GM10847 (cell line): ENCODE measurements around the gene KMT2A.

Experiments
- POLR2A ChIP-seq: IDR thresholded peaks from 2 replicates; pipeline ENCODE4 v1.6.1; 2011; ENCODE audit not compliant: insufficient read length; ENCODE audit errors: extremely low read depth

Gene KMT2A

DNA sequence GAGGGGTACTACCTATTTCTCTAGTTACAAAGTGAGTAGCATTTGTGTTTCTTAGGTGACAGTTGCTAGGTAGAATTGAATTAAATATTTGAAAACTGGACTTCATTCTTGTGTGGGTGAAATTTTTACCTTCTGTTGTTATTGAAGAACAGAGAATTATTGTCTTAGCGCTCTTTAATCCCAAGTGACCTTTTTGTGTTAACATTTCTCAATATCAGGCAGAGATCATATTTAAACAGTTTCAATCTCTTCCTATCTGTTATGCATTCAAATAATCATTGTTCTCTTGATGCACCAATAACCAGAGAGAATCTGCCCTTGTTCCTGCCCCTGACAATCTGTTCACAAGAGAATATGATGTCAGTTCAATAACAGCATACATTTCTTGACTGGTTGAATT lies 14.2 kb downstream of the KMT2A start:
- no peak for TF ChIP-seq POLR2A

- no peak for TF ChIP-seq POLR2A
Observed at GRCh38 chr11:118462178-118462577, 25.9 kb downstream of the KMT2A start.

DNA sequence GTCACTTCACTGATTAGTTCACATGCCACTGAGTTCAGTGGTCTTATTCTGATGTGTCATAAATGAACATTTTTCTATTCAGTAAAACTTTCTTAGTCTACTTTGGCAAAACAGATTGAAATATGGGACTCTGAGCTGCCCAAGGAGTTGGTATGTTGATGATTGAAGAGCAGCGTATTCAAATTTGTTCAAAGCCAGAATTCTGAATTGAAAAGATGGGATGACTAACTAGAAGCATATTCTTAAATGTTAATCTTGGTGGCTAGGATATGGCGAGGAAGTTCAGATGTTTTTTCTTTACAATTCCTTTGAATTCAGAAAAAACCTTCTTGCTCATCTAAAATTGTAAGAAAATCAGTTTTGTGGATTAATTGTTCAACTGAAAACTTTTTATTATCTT lies 34.7 kb downstream of the KMT2A start:
- TF ChIP-seq POLR2A = no peak

- TF ChIP-seq POLR2A = no peak
Observed at GRCh38 chr11:118473537-118473936, 37.2 kb downstream of the KMT2A start.

DNA sequence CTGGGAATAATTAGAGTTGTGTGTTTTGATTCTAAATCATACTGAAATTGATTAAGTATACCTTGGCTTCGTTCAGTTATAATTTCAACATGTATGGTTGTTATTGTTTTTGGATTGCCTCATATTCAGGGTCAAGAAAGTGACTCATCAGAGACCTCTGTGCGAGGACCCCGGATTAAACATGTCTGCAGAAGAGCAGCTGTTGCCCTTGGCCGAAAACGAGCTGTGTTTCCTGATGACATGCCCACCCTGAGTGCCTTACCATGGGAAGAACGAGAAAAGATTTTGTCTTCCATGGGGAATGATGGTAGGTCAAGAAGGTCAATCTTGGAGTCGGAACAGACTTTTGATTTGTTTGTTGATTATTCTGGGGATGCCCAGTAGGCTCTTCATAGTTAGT lies 40.4 kb downstream of the KMT2A start:
- TF ChIP-seq POLR2A = no peak

- TF ChIP-seq POLR2A = no peak
Observed at GRCh38 chr11:118484405-118484804, 48.1 kb downstream of the KMT2A start.

- no peak for TF ChIP-seq POLR2A
Observed at GRCh38 chr11:118485273-118485672, 49.0 kb downstream of the KMT2A start.

DNA sequence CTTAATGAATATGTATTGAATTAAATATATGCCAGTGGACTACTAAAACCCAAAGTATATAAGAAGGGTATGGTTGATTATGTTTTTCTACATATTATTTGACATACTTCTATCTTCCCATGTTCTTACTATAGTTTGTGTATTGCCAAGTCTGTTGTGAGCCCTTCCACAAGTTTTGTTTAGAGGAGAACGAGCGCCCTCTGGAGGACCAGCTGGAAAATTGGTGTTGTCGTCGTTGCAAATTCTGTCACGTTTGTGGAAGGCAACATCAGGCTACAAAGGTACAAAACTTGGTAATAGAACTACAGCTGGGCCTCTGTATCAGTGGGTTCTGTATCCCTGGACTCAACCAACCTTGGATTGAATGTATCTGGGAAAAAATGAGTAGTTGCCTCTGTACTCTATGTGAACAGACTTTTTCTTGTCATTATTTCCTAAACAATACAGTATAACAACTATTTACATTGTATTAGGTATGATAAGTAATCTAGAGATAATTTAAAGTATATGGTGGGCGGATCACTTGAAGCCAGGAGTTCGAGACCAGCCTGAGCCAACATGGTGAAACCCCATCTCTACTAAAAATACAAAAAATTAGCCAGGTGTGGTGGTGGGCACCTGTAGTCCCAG lies 52.3 kb downstream of the KMT2A start:
- no peak for TF ChIP-seq POLR2A

DNA sequence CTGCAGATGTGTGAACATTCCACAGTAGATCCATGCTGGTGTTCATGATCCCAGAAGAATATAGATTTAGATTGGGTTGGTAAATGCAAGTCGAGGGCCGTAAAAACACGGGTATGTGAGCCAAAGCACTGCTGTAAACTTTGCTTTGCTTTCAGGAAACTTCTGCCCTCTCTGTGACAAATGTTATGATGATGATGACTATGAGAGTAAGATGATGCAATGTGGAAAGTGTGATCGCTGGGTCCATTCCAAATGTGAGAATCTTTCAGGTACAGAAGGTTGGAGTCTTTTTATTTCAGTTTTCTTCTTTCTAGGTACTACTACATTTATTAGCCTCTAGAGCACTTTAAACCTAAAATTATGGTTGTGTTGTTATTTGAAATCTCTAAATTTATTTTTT lies 54.7 kb downstream of the KMT2A start:
- TF ChIP-seq POLR2A = no peak

GRCh38 chr11:118497831-118498230 lies 61.5 kb downstream of the KMT2A start:
- no peak for TF ChIP-seq POLR2A

GRCh38 chr11:118503216-118503615 lies 66.9 kb downstream of the KMT2A start:
- no peak for TF ChIP-seq POLR2A

DNA sequence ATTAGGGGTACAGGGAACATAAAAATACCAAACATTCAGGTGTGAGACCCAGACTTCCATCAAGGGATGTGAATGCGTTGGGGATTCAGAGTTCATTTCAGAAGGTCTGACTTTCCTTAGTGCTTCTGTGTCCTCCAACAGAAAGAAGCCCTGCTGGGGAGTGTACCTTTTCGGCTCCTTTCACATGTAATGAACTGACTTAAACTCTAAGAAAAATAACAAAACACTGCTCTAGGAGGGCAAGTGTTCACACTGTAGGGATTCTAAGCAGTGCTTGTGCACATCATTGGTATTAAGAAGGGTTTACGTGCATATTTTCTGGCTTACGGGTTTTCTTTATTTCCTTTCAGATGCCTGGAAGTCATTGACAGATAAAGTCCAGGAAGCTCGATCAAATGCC lies 75.3 kb downstream of the KMT2A start:
- TF ChIP-seq POLR2A = no peak

DNA sequence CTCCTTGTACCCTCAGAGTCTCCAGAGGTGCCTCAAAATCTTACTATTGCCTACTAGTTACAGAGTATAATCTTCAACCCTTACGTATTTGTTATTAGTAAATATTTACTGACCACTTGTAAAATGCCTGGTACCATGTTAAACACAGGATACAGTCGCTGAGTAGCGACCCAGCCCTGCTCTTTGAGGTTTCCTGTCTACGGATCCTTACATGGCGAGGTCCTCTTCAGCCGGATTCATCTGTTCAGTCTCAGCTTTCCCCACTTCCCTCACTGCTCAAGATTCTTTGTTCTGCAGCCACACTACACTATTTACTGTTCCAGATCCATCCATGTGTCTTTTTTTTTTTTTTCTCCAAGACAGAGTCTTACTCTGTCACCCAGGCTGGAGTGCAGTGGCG lies 77.8 kb downstream of the KMT2A start:
- TF ChIP-seq POLR2A = no peak

GRCh38 chr11:118519549-118519948 lies 83.3 kb downstream of the KMT2A start:
- TF ChIP-seq POLR2A = no peak

DNA sequence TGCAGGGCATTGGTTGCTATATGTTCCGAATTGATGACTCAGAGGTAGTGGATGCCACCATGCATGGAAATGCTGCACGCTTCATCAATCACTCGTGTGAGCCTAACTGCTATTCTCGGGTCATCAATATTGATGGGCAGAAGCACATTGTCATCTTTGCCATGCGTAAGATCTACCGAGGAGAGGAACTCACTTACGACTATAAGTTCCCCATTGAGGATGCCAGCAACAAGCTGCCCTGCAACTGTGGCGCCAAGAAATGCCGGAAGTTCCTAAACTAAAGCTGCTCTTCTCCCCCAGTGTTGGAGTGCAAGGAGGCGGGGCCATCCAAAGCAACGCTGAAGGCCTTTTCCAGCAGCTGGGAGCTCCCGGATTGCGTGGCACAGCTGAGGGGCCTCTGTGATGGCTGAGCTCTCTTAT lies 85.6 kb downstream of the KMT2A start:
- no peak for TF ChIP-seq POLR2A

- TF ChIP-seq POLR2A = no peak
Observed at GRCh38 chr11:118522571-118523072, 86.3 kb downstream of the KMT2A start.

- no peak for TF ChIP-seq POLR2A
Observed at GRCh38 chr11:118524356-118524755, 88.1 kb downstream of the KMT2A start.
